GM10248 (cell line): ENCODE data around the gene KIF5A.
A peak's percentile ranks its signal among the peaks of the same experiment; 100 is the strongest.

ENCODE experiments used
- CTCF ChIA-PET: fragments of 300-600 bp; sonication (Branson Sonifier 250); formaldehyde crosslinking; extraction: SDS; loops from one replicate; lab custom pipeline; 2021; ENCODE audit warnings: antibody characterized with exemption; lab: Yijun Ruan, JAX
- POLR2A ChIA-PET: fragments of 350-650 bp; sonication (Branson Sonifier 250); formaldehyde crosslinking; extraction: SDS; loops from one replicate; lab custom pipeline; 2020; ENCODE audit warnings: antibody characterized with exemption; lab: Yijun Ruan, JAX
- DNase-seq: peaks from one replicate; pipeline ENCODE4 v3.0.0; 2012; ENCODE audit errors: extremely low spot score
- CTCF ChIP-seq: IDR thresholded peaks from 2 replicates; pipeline ENCODE4 v1.5.1; 2012; ENCODE audit warnings: mild to moderate bottlenecking, low read depth; ENCODE audit errors: extremely low read depth, missing control alignments, control extremely low read depth

The KIF5A gene

GRCh38 chr12:57620245-57620935 is 70.5 kb downstream of the KIF5A start:
- CTCF ChIA-PET, result interaction anchor here (0.7 to 8.9 kb wide), 16 partner anchors 9 to 165 kb away, joined by 3 to 155 read pairs (median 6); partner anchors contain the start of genes ARHGEF25, B4GALNT1, GLI1 and INHBE
- TF ChIP-seq CTCF, result no peak
- POLR2A ChIA-PET, result no interaction called here
- DNase-seq, result peak; percentile 37

- ChIA-PET POLR2A (no interaction called here), CTCF (interaction anchor here (0.7 to 8.9 kb wide), 16 partner anchors 9 to 166 kb away, joined by 3 to 155 read pairs (median 6); partner anchors contain the start of genes ARHGEF25, B4GALNT1, GLI1 and INHBE)
- DNase-seq, result peak; percentile 39
- TF ChIP-seq CTCF, result no peak
Observed at GRCh38 chr12:57620936-57621496, 71.2 kb downstream of the KIF5A start.

- ChIA-PET CTCF (interaction anchor here (0.7 to 8.9 kb wide), 25 partner anchors 7 to 166 kb away, joined by 3 to 155 read pairs (median 5); partner anchors contain the start of genes ARHGEF25, CYP27B1, GLI1 and INHBE), POLR2A (no interaction called here)
- peak; percentile 95 for TF ChIP-seq CTCF
- DNase-seq, result peak; percentile 83
Observed at GRCh38 chr12:57621497-57622292, 71.9 kb downstream of the KIF5A start.

GRCh38 chr12:57622293-57623245 is 72.7 kb downstream of the KIF5A start:
- POLR2A ChIA-PET, result no interaction called here
- CTCF ChIA-PET, result interaction anchor here (0.7 to 8.9 kb wide), 22 partner anchors 8 to 170 kb away, joined by 3 to 155 read pairs (median 4); partner anchors contain the start of genes ARHGEF25, CYP27B1, GLI1 and PIP4K2C
- peak; percentile 16 for DNase-seq
- no peak for TF ChIP-seq CTCF

GRCh38 chr12:57623385-57623784 is 73.5 kb downstream of the KIF5A start:
- DNase-seq, result no peak
- ChIA-PET POLR2A (no interaction called here), CTCF (interaction anchor here (1.4 to 8.9 kb wide), 8 partner anchors 9 to 170 kb away, joined by 3 to 155 read pairs (median 7); partner anchors contain the start of gene PIP4K2C)
- no peak for TF ChIP-seq CTCF
